ENCODE measurements around the gene ABCG1. TPM values are rescaled to one million over a fixed set of nuclear protein-coding genes. Genes with fewer than 3 reads are reported as not detected.

ABCG1 gene
- total RNA-seq, 1 donor from 2014 or later = 1.3 TPM

GRCh38 chr21:42187976-42188653 lies 30.8 kb upstream of the ABCG1 start:
- peak; percentile 13 for DNase-seq (ENCODE audit: low read depth)
- H3K9me3 Mint-ChIP-seq (ENCODE audit: unreplicated experiment) = peaks cover 4% of the 10 kb centered on the region
- Histone ChIP-seq H3K79me2 (ENCODE audit: insufficient read depth, low read length) (no peaks in the 10 kb centered on the region), H4K20me1 (ENCODE audit: insufficient read depth, low read length) (no peaks in the 10 kb centered on the region), H3K4me2 (ENCODE audit: low read length) (no peak overlapping the region), H3K27ac (ENCODE audit: low read depth, low read length) (no peak overlapping the region), H3K27me3 (ENCODE audit: insufficient read depth, low read length) (peaks cover 10% of the 10 kb centered on the region), H3K4me3 (ENCODE audit: insufficient read depth, low read depth, low read length) (no peak overlapping the region), H3K9ac (ENCODE audit: low read length) (no peak overlapping the region), H3K9me3 (ENCODE audit: insufficient read depth, low read depth, low read length) (no peaks in the 10 kb centered on the region), H3K36me3 (ENCODE audit: insufficient read depth, low read length) (no peaks in the 10 kb centered on the region), H3K4me1 (ENCODE audit: insufficient read depth, low read length) (no peaks in the 10 kb centered on the region), H2AFZ (ENCODE audit: low read depth, low read length) (peak overlapping the region; percentile 10)
- H3K4me1 Mint-ChIP-seq (ENCODE audit: low read depth, unreplicated experiment) = peaks cover 17% of the 10 kb centered on the region
- peaks cover 2% of the 10 kb centered on the region for H3K36me3 Mint-ChIP-seq (ENCODE audit: low read depth, unreplicated experiment)
- H3K4me3 Mint-ChIP-seq (ENCODE audit: unreplicated experiment) = no peak overlapping the region
- no peak for TF ChIP-seq EZH2 (IDR thresholded peaks at IDR 0.05; ENCODE audit: insufficient read depth, low read length)
- TF ChIP-seq CTCF (IDR thresholded peaks at IDR 0.05; ENCODE audit: insufficient read depth, low read depth, low read length) = no peak
- FAIRE-seq = no peak
- peaks cover 22% of the 10 kb centered on the region for H3K27me3 Mint-ChIP-seq (ENCODE audit: low read depth, unreplicated experiment)
- H3K27ac Mint-ChIP-seq (ENCODE audit: unreplicated experiment) = peak overlapping the region; percentile 45

GRCh38 chr21:42188663-42189062 lies 30.3 kb upstream of the ABCG1 start:
- Mint-ChIP-seq H3K9me3 (ENCODE audit: unreplicated experiment) (peaks cover 4% of the 10 kb centered on the region), H3K27ac (ENCODE audit: unreplicated experiment) (no peak overlapping the region), H3K27me3 (ENCODE audit: low read depth, unreplicated experiment) (peaks cover 27% of the 10 kb centered on the region), H3K4me3 (ENCODE audit: unreplicated experiment) (no peak overlapping the region), H3K4me1 (ENCODE audit: low read depth, unreplicated experiment) (peaks cover 21% of the 10 kb centered on the region), H3K36me3 (ENCODE audit: low read depth, unreplicated experiment) (peaks cover 2% of the 10 kb centered on the region)
- Histone ChIP-seq H3K4me3 (ENCODE audit: insufficient read depth, low read depth, low read length) (no peak overlapping the region), H3K4me1 (ENCODE audit: insufficient read depth, low read length) (no peaks in the 10 kb centered on the region), H3K4me2 (ENCODE audit: low read length) (no peak overlapping the region), H4K20me1 (ENCODE audit: insufficient read depth, low read length) (no peaks in the 10 kb centered on the region), H3K9ac (ENCODE audit: low read length) (no peak overlapping the region), H3K79me2 (ENCODE audit: insufficient read depth, low read length) (no peaks in the 10 kb centered on the region), H3K36me3 (ENCODE audit: insufficient read depth, low read length) (no peaks in the 10 kb centered on the region), H3K9me3 (ENCODE audit: insufficient read depth, low read depth, low read length) (no peaks in the 10 kb centered on the region), H2AFZ (ENCODE audit: low read depth, low read length) (no peak overlapping the region), H3K27me3 (ENCODE audit: insufficient read depth, low read length) (peaks cover 10% of the 10 kb centered on the region), H3K27ac (ENCODE audit: low read depth, low read length) (no peak overlapping the region)
- FAIRE-seq = no peak
- DNase-seq (ENCODE audit: low read depth) = no peak
- TF ChIP-seq EZH2 (IDR thresholded peaks at IDR 0.05; ENCODE audit: insufficient read depth, low read length) = no peak
- no peak for TF ChIP-seq CTCF (IDR thresholded peaks at IDR 0.05; ENCODE audit: insufficient read depth, low read depth, low read length)

- peaks cover 30% of the 10 kb centered on the region for H3K27me3 Mint-ChIP-seq (ENCODE audit: low read depth, unreplicated experiment)
- Histone ChIP-seq H2AFZ (ENCODE audit: low read depth, low read length) (no peak overlapping the region), H3K9me3 (ENCODE audit: insufficient read depth, low read depth, low read length) (no peaks in the 10 kb centered on the region), H3K27me3 (ENCODE audit: insufficient read depth, low read length) (peaks cover 10% of the 10 kb centered on the region), H3K4me3 (ENCODE audit: insufficient read depth, low read depth, low read length) (no peak overlapping the region), H4K20me1 (ENCODE audit: insufficient read depth, low read length) (no peaks in the 10 kb centered on the region), H3K9ac (ENCODE audit: low read length) (no peak overlapping the region), H3K4me2 (ENCODE audit: low read length) (no peak overlapping the region), H3K36me3 (ENCODE audit: insufficient read depth, low read length) (no peaks in the 10 kb centered on the region), H3K4me1 (ENCODE audit: insufficient read depth, low read length) (no peaks in the 10 kb centered on the region), H3K79me2 (ENCODE audit: insufficient read depth, low read length) (no peaks in the 10 kb centered on the region), H3K27ac (ENCODE audit: low read depth, low read length) (no peak overlapping the region)
- H3K9me3 Mint-ChIP-seq (ENCODE audit: unreplicated experiment) = peaks cover 4% of the 10 kb centered on the region
- no peak for DNase-seq (ENCODE audit: low read depth)
- FAIRE-seq = no peak
- TF ChIP-seq CTCF (IDR thresholded peaks at IDR 0.05; ENCODE audit: insufficient read depth, low read depth, low read length) (no peak), EZH2 (IDR thresholded peaks at IDR 0.05; ENCODE audit: insufficient read depth, low read length) (no peak)
- peaks cover 21% of the 10 kb centered on the region for H3K4me1 Mint-ChIP-seq (ENCODE audit: low read depth, unreplicated experiment)
- no peak overlapping the region for H3K27ac Mint-ChIP-seq (ENCODE audit: unreplicated experiment)
- peaks cover 2% of the 10 kb centered on the region for H3K36me3 Mint-ChIP-seq (ENCODE audit: low read depth, unreplicated experiment)
- H3K4me3 Mint-ChIP-seq (ENCODE audit: unreplicated experiment) = no peak overlapping the region
Measured at GRCh38 chr21:42189431-42189830, 29.5 kb upstream of the ABCG1 start.

All from astrocyte (in vitro differentiated cells and primary cell).